ENCODE data around the gene SGSH. TPM values are rescaled to one million over a fixed set of nuclear protein-coding genes. Genes with fewer than 3 reads are reported as not detected.

Gene SGSH
- total and polyA plus RNA-seq, 7 donors = 3.6 to 37.0 (median 12.1) TPM

DNA sequence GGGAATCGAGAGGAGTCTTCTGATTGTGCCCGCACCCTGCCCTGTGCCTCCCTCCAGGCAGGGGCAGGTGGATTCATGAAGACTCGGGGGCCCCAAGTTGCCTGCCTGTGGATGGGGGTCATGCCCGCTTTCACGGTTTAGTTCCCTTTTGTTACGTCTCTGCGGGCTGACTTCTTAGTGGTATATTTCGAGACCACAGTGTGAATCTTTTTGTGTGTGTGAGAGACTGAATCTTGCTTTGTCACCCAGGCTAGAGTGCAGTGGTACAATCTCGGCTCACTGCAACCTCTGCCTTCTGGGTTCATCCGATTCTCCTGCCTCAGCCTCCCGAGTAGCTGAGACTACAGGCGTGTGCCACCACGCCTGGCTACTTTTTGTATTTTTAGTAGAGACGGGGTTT is 22.4 kb upstream of the SGSH start:
- no peaks in the 10 kb centered on the region for H3K4me1 ChIP-seq
- H3K27ac ChIP-seq = no peak overlapping the region
- DNase-seq = no peak
- WGBS, 2 donors = 82 to 87% methylated on average over 14 of the region's 14 CpGs
- H3K9me3 ChIP-seq = no peaks in the 10 kb centered on the region
- TF ChIP-seq, protein P1, sequence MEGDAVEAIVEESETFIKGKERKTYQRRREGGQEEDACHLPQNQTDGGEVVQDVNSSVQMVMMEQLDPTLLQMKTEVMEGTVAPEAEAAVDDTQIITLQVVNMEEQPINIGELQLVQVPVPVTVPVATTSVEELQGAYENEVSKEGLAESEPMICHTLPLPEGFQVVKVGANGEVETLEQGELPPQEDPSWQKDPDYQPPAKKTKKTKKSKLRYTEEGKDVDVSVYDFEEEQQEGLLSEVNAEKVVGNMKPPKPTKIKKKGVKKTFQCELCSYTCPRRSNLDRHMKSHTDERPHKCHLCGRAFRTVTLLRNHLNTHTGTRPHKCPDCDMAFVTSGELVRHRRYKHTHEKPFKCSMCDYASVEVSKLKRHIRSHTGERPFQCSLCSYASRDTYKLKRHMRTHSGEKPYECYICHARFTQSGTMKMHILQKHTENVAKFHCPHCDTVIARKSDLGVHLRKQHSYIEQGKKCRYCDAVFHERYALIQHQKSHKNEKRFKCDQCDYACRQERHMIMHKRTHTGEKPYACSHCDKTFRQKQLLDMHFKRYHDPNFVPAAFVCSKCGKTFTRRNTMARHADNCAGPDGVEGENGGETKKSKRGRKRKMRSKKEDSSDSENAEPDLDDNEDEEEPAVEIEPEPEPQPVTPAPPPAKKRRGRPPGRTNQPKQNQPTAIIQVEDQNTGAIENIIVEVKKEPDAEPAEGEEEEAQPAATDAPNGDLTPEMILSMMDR (IDR thresholded peaks at IDR 0.05) = no peak
- peaks cover 21 to 86% (median 31%) of the 10 kb centered on the region in 4 donors for H3K36me3 ChIP-seq
- no peaks in the 10 kb centered on the region for H3K27me3 ChIP-seq
- no peak overlapping the region for H3K4me3 ChIP-seq
- intact Hi-C loops (cut with DNase I) = no loop called here

DNA sequence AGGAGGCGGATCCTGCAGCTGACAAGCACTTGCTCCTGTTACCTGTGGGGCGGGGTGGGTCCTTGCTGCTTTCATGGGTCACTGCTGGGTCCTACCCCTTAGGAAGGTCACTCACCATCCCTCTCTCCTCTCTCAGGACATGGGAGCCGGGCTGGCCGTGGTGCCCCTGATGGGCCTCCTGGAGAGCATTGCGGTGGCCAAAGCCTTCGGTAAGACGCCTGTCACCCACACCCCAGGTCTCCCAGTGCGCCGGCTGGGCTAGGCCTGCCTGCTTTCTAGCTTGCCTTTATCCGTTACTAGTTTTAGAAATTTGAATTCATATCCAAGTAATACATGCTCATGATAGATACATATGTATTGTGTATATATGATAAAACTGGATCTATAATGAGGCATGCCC is 17.3 kb upstream of the SGSH start:
- Histone ChIP-seq H3K4me3 (no peak overlapping the region), H3K27ac (no peak overlapping the region), H3K27me3 (no peaks in the 10 kb centered on the region), H3K36me3 (peaks cover 24 to 88% (median 29%) of the 10 kb centered on the region in 4 donors), H3K9me3 (peaks cover 0 to 7% (median 6%) of the 10 kb centered on the region in 4 donors), H3K4me1 (no peaks in the 10 kb centered on the region)
- intact Hi-C loops (cut with DNase I) = no loop called here
- no peak for DNase-seq
- TF ChIP-seq POLR2A (IDR thresholded peaks at IDR 0.05) (no peak), POLR2AphosphoS5 (IDR thresholded peaks at IDR 0.05) (no peak), EP300 (IDR thresholded peaks at IDR 0.05) (no peak)
- TF ChIP-seq, protein P1 (IDR thresholded peaks at IDR 0.05) = no peak
- 95 to 98% methylated on average over 10 of the region's 10 CpGs for WGBS, 2 donors

DNA sequence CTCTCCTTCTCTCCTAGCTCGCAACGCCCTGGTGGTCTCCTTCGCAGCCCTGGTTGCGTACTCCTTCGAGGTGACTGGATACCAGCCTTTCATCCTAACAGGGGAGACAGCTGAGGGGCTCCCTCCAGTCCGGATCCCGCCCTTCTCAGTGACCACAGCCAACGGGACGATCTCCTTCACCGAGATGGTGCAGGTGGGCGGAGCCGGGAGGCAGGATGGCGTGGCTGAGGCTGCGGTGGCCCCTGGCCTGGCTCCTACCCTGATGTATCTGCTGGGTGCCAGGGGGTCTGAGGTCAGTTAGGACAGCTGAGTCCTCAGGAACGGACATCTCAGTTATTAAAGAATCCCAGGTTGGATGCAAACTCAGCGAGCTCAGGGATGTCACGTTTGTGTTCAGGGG is 16.8 kb upstream of the SGSH start:
- TF ChIP-seq EP300 (IDR thresholded peaks at IDR 0.05) = no peak
- TF ChIP-seq POLR2AphosphoS5 (IDR thresholded peaks at IDR 0.05) = no peak
- TF ChIP-seq, protein P1 (IDR thresholded peaks at IDR 0.05) = no peak
- no peak for TF ChIP-seq POLR2A (IDR thresholded peaks at IDR 0.05)
- Histone ChIP-seq H3K4me3 (no peak overlapping the region), H3K36me3 (peaks cover 20 to 88% (median 27%) of the 10 kb centered on the region in 4 donors), H3K27ac (no peak overlapping the region), H3K9me3 (peaks cover 0 to 12% (median 8%) of the 10 kb centered on the region in 4 donors), H3K27me3 (no peaks in the 10 kb centered on the region), H3K4me1 (no peaks in the 10 kb centered on the region)
- intact Hi-C loops (cut with DNase I) = no loop called here
- 88 to 90% methylated on average over 17 of the region's 17 CpGs for WGBS, 2 donors
- no peak for DNase-seq

DNA sequence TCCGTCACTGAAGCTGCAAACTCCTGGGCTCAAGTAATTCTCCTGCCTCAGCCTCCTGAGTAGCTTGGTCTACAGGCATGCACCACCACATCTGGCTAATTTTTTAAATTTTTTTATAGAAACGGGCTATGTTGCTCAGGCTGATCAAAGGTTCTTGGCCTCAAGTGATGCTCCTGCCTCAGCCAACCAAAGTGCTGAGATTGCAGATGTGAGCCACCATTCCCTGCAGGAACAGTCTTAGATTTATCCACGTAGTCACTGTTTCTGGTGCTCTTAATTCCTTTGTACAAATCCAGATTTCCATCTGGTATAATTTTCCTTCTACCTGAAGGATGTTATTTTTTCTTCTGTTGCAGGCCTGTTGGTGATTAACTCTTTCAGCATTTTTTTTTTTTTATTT is 13.1 kb upstream of the SGSH start:
- Histone ChIP-seq H3K4me1 (no peaks in the 10 kb centered on the region), H3K27me3 (no peaks in the 10 kb centered on the region), H3K9me3 (peaks cover 0 to 13% (median 8%) of the 10 kb centered on the region in 4 donors), H3K27ac (no peak overlapping the region), H3K36me3 (peaks cover 19 to 88% (median 27%) of the 10 kb centered on the region in 4 donors), H3K4me3 (no peak overlapping the region)
- DNase-seq = no peak
- intact Hi-C loops (cut with DNase I) = no loop called here
- TF ChIP-seq POLR2AphosphoS5 (IDR thresholded peaks at IDR 0.05) (no peak), EP300 (IDR thresholded peaks at IDR 0.05) (no peak), POLR2A (IDR thresholded peaks at IDR 0.05) (no peak)
- TF ChIP-seq, protein P1 (IDR thresholded peaks at IDR 0.05) = no peak
- WGBS, 2 donors = 93 to 97% methylated on average over 3 of the region's 3 CpGs

DNA sequence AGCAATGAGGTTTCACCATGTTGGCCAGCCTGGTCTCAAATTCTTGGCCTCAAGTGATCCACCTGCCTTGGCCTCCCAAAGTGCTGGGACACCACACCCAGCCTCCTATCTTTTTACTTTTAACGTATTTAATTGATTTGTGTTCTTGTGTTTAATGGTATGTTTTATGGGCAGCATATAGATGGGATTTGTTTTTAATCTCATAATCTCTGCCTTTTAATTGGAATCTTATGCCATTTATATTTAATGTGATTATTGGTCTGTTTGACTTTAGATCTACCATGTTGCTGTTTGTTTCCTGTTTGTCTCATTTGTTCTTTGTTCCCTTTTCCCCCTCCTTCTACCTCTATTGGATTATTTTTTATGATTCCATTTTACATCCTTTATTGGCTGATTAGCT is 12.3 kb upstream of the SGSH start:
- no peak for TF ChIP-seq POLR2A (IDR thresholded peaks at IDR 0.05)
- TF ChIP-seq, protein P1 (IDR thresholded peaks at IDR 0.05) = no peak
- TF ChIP-seq POLR2AphosphoS5 (IDR thresholded peaks at IDR 0.05) = no peak
- no peak for TF ChIP-seq EP300 (IDR thresholded peaks at IDR 0.05)
- peaks cover 0 to 13% (median 8%) of the 10 kb centered on the region in 4 donors for H3K9me3 ChIP-seq
- peaks cover 13 to 87% (median 22%) of the 10 kb centered on the region in 4 donors for H3K36me3 ChIP-seq
- no peaks in the 10 kb centered on the region for H3K4me1 ChIP-seq
- no peak overlapping the region for H3K4me3 ChIP-seq
- intact Hi-C loops (cut with DNase I) = no loop called here
- no peak overlapping the region for H3K27ac ChIP-seq
- no peaks in the 10 kb centered on the region for H3K27me3 ChIP-seq
- WGBS, 2 donors = 97 to 98% methylated on average over 1 of the region's 1 CpG
- DNase-seq = no peak

All from sigmoid colon (tissue), 7 donors.